Ovary (tissue), 3 donors: Measurements from ENCODE around the gene CTIF.

Experiments used
- EP300 ChIP-seq: sonication (generic); formaldehyde crosslinking; IDR thresholded peaks from one replicate; pipeline ENCODE4 v1.6.1; 2017; ENCODE audit warnings: antibody characterized with exemption
- POLR2A ChIP-seq: fragments of 450-650 bp; IDR thresholded peaks from one replicate; pipeline ENCODE4 v1.6.1; 2017; ENCODE audit warnings: antibody characterized with exemption, mild to moderate bottlenecking, moderate library complexity
- TF ChIP-seq, protein P1 (sequence below), 3 donors: fragments of 450-650 bp in 2 of 3; fragments of 200-600 bp in 1 of 3; IDR thresholded peaks; one replicate each; pipeline versions ENCODE4 v1.5.1 to v1.8.0; 2016 to 2022; ENCODE audit warnings: antibody characterized with exemption in 3 of 3, mild to moderate bottlenecking in 1 of 3
- donor health status: DM: no; HTN: no; CAD: no.

DNA sequence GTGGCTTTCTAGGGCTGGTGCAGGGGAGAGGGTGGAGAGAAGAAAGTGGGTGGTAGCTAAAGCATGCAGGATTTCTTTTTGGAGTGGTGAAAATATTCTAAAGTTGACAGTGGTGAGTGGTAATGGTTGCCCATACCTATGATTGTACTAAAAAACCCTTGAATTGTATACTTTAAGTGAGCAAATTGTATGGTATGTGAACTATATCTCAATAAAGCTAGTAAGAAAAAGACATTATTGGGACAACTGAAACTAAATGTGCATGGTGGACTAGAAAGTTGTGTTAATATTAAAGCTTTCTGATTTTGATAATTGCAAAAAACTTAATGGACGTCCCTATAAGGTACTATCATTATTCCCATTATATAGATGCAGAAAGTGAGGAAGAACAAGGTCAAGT is 361.6 kb downstream of the CTIF start:
- TF ChIP-seq, protein P1, sequence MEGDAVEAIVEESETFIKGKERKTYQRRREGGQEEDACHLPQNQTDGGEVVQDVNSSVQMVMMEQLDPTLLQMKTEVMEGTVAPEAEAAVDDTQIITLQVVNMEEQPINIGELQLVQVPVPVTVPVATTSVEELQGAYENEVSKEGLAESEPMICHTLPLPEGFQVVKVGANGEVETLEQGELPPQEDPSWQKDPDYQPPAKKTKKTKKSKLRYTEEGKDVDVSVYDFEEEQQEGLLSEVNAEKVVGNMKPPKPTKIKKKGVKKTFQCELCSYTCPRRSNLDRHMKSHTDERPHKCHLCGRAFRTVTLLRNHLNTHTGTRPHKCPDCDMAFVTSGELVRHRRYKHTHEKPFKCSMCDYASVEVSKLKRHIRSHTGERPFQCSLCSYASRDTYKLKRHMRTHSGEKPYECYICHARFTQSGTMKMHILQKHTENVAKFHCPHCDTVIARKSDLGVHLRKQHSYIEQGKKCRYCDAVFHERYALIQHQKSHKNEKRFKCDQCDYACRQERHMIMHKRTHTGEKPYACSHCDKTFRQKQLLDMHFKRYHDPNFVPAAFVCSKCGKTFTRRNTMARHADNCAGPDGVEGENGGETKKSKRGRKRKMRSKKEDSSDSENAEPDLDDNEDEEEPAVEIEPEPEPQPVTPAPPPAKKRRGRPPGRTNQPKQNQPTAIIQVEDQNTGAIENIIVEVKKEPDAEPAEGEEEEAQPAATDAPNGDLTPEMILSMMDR (IDR thresholded peaks at IDR 0.05): no peak
- no peak for TF ChIP-seq EP300
- no peak for TF ChIP-seq POLR2A
